Right lobe of liver (tissue), 6 donors: ENCODE results near the gene MAP7D2. TPM values are rescaled to one million over a fixed set of nuclear protein-coding genes. Genes with fewer than 3 reads are reported as not detected.

Experiments
- ATAC-seq, 4 donors: fragments of 200-7000 bp; cut with Tn5 transposase; one replicate each; pipeline ENCODE4 v1.9.1; 2020; ENCODE audit warnings: mild to moderate bottlenecking in 4 of 4, moderate library complexity in 4 of 4
- DNase-seq, 3 donors: peaks; one replicate each; pipeline ENCODE4 v3.0.0-alpha.2; 2020
- H3K27ac ChIP-seq, 3 donors: fragments of 200-600 bp; one replicate each; pipeline ENCODE4 v1.8.0; 2022
- H3K27me3 ChIP-seq, 2 donors: fragments of 200-600 bp; one replicate each; pipeline ENCODE4 v1.8.0; 2022
- H3K36me3 ChIP-seq, 4 donors: fragments of 200-600 bp; sonication (generic) in 1 of 4; one replicate each; pipeline versions ENCODE4 v1.5.1 to v1.8.0; 2017 to 2022; ENCODE audit warnings: control low read depth in 1 of 4
- H3K4me1 ChIP-seq, 4 donors: fragments of 200-600 bp; sonication (generic) in 1 of 4; one replicate each; pipeline versions ENCODE4 v1.5.1 to v1.8.0; 2017 to 2022; ENCODE audit warnings: control low read depth in 1 of 4
- H3K4me3 ChIP-seq, 3 donors: fragments of 200-600 bp; one replicate each; pipeline ENCODE4 v1.8.0; 2022
- H3K9me3 ChIP-seq, 4 donors: fragments of 200-600 bp; sonication (generic) in 1 of 4; one replicate each; pipeline versions ENCODE4 v1.5.1 to v1.8.0; 2017 to 2022; ENCODE audit warnings: control low read depth in 1 of 4
- POLR2A ChIP-seq: fragments of 450-650 bp; IDR thresholded peaks from one replicate; pipeline ENCODE4 v1.6.1; 2017; ENCODE audit warnings: antibody characterized with exemption, mild to moderate bottlenecking
- WGBS: methylation state at CpG from one replicate; pipeline ENCODE4 v1.1.6; 2018; ENCODE audit warnings: low coverage, low lambda C conversion rate; ENCODE audit not compliant: insufficient coverage; ENCODE audit errors: missing lambda C conversion rate; 5-methylcytosine and 5-hydroxymethylcytosine counted together
- intact Hi-C, 2 donors: fragments of 100-400 bp; cut with DNase I; formaldehyde crosslinking; loops; one replicate each; pipeline versions ENCODE4 v1.11.2 to v1.14.1; 2022
- total RNA-seq, 6 experiments: library from RNA; depleted of rRNA in 2 of 6; stranded (reverse); fragments of >200 nt in 2 of 6; fragmentation: NEBNext Ultra II Directional in 3 of 6; extraction: Animal tissue kit (Norgen Biotek cat#: 25700) in 3 of 6; gene quantifications; one replicate each; pipeline versions ENCODE4 v1.1.0 to v1.2.4, GENCODE V29; 2016 to 2023
- TF ChIP-seq, protein P1 (sequence below), 4 donors: fragments of 200-600 bp in 3 of 4; fragments of 450-650 bp in 1 of 4; IDR thresholded peaks; one replicate each; pipeline versions ENCODE4 v1.5.1 to v1.8.0; 2016 to 2022; ENCODE audit warnings: antibody characterized with exemption in 4 of 4, mild to moderate bottlenecking in 2 of 4
- donor health status: DM: no; HTN: yes; CAD: no.
- donor health status: DM: no; HTN: no; CAD: no.
- donor health status: DM: no; HTN: no; CAD: no.
- donor health status: DM: no; HTN: yes; CAD: no.
- donor health status: DM: no; HTN: yes; CAD: no.

Gene MAP7D2
- total RNA-seq, 6 experiments from 2014 or later = 0.11 to 0.49 (median 0.30) TPM; not detected in 2

GRCh38 chrX:20124964-20125363, 8.3 kb upstream of the MAP7D2 start:
- DNase-seq = no peak
- Histone ChIP-seq H3K4me1 (no peaks in the 10 kb centered on the region), H3K36me3 (peaks cover 0 to 19% (median 3%) of the 10 kb centered on the region in 4 donors), H3K4me3 (no peak overlapping the region), H3K27me3 (no peaks in the 10 kb centered on the region), H3K9me3 (no peaks in the 10 kb centered on the region), H3K27ac (no peak overlapping the region)
- ATAC-seq = no peak
- TF ChIP-seq, protein P1, sequence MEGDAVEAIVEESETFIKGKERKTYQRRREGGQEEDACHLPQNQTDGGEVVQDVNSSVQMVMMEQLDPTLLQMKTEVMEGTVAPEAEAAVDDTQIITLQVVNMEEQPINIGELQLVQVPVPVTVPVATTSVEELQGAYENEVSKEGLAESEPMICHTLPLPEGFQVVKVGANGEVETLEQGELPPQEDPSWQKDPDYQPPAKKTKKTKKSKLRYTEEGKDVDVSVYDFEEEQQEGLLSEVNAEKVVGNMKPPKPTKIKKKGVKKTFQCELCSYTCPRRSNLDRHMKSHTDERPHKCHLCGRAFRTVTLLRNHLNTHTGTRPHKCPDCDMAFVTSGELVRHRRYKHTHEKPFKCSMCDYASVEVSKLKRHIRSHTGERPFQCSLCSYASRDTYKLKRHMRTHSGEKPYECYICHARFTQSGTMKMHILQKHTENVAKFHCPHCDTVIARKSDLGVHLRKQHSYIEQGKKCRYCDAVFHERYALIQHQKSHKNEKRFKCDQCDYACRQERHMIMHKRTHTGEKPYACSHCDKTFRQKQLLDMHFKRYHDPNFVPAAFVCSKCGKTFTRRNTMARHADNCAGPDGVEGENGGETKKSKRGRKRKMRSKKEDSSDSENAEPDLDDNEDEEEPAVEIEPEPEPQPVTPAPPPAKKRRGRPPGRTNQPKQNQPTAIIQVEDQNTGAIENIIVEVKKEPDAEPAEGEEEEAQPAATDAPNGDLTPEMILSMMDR (IDR thresholded peaks at IDR 0.05) = no peak
- no peak for TF ChIP-seq POLR2A
- intact Hi-C loops = no loop called here

- Histone ChIP-seq H3K4me1 (no peaks in the 10 kb centered on the region), H3K36me3 (no peaks in the 10 kb centered on the region), H3K27me3 (peaks cover 0 to 16% of the 10 kb centered on the region in 2 donors), H3K4me3 (no peak overlapping the region), H3K27ac (no peak overlapping the region), H3K9me3 (no peaks in the 10 kb centered on the region)
- DNase-seq (no peak), ATAC-seq (no peak)
- TF ChIP-seq, protein P1 (IDR thresholded peaks at IDR 0.05) = no peak
- no peak for TF ChIP-seq POLR2A
- intact Hi-C loops = no loop called here
- WGBS = 57% methylated on average over 12 of the region's 12 CpGs
Observed at GRCh38 chrX:20118065-20118824, 1.5 kb upstream of the MAP7D2 start.

DNA sequence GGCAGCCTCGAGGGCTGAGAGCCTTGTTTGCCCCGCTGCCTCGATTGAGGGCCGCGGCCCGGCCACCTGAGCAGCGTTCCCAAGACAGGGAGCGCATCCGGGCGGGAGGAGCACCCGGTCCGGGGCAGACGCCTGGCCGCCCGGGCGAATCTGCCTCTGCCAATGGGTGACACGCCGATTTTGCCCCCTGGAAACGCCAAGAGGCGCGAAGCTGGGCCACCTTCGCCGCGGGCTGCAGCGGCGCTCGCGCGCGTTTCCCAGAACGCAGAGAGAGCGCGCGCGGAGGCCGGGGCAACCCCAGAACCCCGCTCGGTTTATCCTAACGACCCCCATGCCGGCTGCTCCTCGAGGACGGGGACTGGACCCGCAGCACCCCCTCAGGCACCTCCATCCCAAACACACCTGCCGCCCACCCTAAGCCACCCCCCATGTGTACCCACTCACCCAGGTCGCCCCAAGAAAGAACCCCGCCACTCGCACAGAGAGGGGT, 575 bp downstream of the MAP7D2 start:
- H3K9me3 ChIP-seq = no peaks in the 10 kb centered on the region
- H3K4me3 ChIP-seq = peak overlapping the region in 1 of 3 donors; percentile 13
- H3K36me3 ChIP-seq = no peaks in the 10 kb centered on the region
- no peak overlapping the region for H3K27ac ChIP-seq
- intact Hi-C loops = no loop called here
- H3K4me1 ChIP-seq = no peaks in the 10 kb centered on the region
- no peak for DNase-seq
- ATAC-seq = peak in 1 of 4 donors; percentile 36
- WGBS = 47% methylated on average over 3 of the region's 47 CpGs
- H3K27me3 ChIP-seq = peaks cover 0 to 16% of the 10 kb centered on the region in 2 donors
- TF ChIP-seq, protein P1 (IDR thresholded peaks at IDR 0.05) = no peak
- no peak for TF ChIP-seq POLR2A

DNA sequence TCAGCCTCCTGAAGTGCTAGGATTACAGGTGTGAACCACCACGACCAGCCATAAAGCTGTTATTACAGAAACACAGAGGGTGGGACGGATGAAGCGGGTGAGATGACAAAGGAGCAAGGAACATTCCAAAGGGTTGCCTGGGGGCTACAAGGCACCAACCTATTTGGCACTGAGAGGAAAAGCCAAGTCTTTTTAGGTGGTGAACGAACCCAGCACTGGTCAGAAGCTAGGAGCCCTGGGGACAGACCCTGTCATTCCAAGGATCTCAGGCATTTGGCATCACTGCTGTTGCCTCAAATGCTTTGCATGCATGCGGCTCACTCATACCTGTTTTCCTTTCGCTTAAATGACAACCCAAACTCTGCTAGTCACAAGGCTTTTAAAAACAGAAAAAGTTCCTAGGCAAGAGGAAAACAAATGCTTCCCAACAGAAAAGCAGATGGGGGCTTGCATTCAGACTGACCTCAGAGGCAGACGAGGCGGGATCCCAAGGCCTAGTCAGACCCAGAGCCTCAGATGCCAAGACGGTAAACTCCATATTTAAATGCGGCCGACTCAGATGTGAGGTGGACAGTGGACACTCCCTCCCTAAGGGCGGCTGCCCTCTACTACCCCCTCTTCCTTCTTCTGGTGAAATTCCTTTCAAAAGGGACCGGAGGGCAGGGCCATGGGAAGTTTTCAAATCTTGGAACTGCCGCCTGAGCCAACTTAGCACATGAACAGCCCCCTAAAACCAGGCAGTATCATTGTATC, 4.5 kb downstream of the MAP7D2 start:
- Histone ChIP-seq H3K27me3 (peaks cover 0 to 12% of the 10 kb centered on the region in 2 donors), H3K4me3 (no peak overlapping the region), H3K9me3 (no peaks in the 10 kb centered on the region), H3K27ac (no peak overlapping the region), H3K36me3 (no peaks in the 10 kb centered on the region), H3K4me1 (no peaks in the 10 kb centered on the region)
- intact Hi-C loops = no loop called here
- WGBS = 82% methylated on average over 12 of the region's 14 CpGs
- no peak for ATAC-seq
- no peak for DNase-seq
- TF ChIP-seq, protein P1 (IDR thresholded peaks at IDR 0.05) = no peak
- no peak for TF ChIP-seq POLR2A
